ENCODE measurements around the gene OR7A5.
"Not testable (repeated sequence)": the region's sequence is repeated elsewhere in the genome, so short reads cannot be mapped to it uniquely, and the experiment has no call there.

OR7A5 gene

DNA sequence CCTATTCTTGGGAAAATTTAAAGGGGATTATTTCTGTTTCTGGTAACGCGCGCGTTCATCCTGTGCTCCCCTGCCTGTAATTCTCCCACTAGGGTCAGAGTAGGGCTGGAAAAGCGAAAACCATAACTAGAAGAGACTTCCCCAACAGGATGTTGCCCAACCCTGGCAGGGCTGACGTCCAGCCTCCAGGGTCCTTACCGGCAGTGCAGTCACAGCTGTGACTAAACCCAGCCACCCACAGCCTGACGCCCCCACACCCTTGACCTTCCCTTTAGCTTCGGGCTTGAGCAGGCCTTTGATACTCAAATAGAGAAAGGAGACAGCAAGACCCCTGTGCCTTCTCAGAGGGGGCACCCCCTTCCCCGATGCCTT is 50.3 kb downstream of the OR7A5 start:
- not testable (repeated sequence) for DNase-seq (ENCODE audit: low spot score)

DNA sequence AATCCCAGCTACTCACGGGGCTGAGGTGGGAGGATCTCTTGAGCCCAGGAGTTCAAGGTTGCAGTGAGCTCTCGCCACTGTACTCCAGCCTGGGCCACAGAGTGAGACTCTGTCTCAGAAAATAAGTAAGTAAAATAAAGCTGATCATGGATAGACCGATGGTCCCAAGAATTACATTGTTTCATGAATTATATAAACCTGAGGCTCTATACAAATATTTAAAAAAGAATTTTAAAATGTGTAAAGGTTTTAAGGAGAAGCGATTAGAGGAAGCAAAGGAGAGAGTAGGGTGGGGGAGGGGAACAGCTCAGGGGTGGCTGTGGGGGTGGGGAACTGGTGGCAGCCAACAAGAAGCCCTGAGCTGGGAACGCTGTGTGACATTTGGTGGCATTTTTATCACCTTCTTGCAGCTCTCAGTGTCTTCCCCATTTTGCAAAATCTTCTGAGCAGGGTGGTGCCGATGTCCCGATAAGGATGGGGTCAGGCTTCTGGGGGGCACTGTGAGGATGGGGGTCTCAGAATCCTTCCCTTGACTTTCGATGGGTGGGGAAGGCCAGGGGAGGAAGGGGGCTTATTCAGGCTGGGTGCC is 51.5 kb downstream of the OR7A5 start:
- DNase-seq (ENCODE audit: low spot score), result not testable (repeated sequence)

DNA sequence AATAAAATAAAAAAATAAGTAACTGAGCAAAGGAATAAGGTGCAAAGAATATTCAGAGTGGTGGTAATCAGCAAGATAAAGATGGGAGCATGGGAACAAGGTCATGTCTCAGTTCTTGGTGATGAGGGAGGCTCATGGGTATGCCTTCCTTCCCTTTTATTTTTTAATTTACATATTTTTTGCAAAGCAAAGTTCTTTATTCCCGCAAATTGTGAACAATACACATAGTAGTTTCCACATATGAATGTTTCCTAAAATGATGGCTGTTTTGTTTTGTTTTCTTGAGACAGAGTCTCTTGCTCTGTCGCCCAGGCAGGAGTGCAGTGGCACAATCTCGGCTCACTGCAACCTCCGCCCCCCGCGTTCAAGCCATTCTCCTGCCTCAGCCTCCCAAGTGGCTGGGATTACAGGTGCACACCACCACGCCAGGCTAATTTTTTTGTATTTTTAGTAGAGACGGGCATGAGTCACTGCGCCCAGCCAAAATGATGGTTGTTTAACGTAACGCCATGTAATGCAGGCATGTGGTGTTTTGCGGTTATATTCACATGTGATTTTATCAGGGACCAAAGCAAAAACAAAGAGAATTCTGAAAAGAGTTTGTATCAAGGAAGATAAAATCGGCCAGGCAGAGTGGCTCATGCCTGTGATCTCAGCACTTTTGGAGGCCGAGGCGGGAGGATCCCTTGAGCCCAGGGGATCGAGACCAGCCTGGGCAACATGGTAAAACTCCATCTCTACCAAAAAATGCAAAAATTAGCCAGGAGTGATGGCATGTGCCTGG is 52.2 kb downstream of the OR7A5 start:
- DNase-seq (ENCODE audit: low spot score), result no peak

DNA sequence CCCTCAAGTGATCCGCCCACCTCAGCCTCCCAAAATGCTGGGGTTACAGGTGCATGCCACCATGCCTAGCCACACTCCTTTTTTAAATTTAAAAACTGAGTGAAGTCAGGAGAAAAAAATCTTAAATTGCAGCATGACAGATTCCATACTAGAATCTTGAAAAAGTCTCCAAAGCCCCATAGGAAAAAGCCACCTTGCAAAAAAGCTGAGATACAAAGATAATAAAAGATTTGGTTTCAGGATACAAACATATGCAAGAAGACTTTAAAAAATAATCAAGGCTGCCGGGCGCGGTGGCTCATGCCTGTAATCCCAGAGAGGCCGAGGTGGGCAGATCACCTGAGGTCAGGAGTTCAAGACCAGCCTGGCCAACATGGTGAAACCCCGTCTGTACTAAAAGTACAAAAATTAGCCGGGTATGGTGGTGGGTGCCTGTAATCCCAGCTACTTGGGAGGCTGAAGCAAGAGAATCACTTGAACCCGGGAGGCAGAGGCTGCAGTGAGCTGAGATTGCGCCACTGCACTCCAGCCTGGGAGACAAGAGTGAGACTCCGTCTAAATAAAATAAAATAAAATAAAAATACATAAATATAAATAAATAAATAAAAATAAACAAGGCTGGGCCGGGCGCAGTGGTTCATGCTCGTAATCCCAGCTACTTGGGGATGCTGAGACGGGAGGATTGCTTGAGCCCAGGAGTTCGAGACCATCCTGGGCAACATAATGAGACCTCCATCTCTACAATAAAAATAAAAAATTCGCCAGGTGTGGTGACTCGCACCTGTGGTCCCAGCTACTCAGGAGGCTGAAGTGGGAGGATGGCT is 53.1 kb downstream of the OR7A5 start:
- DNase-seq (ENCODE audit: low spot score), result not testable (repeated sequence)

DNA sequence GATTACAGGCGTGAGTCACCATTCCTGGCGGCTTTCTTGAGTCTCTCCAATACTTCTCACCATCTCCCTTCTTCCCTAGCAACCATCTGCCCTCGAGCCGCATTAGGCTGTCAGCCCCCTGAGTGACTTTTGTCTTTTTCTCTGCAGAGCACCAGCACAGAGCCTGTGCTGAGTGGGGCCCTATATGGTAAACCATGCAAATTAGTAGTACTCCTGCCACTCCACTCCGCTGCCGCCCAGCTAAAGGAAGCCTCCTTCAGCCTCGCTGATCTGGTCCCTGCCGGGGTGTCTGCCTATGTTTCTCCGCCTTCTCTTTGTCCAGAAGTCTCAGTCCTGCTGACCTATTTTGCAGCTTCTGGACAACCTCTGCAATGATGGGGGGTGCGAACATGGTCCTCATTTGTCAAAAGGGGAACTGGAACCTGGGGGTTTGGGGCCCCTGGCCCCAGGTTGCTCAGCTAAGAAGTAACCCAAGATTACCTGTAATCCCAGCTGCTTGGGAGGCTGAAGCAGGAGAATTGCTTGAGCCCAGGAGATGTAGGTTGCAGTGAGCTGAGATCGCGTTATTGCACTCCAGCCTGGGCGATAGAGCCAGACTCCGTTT is 54.3 kb downstream of the OR7A5 start:
- not testable (repeated sequence) for DNase-seq (ENCODE audit: low spot score)

DNA sequence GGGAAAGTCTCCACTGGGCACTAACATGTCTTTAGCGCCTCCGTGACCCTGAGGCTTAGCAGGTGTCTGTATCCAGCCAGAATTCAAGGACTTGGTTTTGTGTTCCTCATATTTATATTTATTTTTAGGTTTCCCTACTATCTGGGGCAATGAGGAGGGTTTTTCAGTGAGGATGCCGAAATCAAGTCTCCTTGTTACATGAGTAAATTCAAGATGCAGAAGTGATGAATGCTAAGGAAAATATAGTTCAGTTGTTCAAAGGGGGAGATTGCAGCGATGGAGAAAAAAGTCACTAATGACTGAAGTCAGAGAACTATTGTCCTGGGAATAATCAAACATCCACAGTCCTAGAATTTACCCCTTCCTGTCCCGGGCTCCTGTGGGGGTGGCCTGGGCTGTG is 55.8 kb downstream of the OR7A5 start:
- no peak for DNase-seq (ENCODE audit: low spot score)

DNA sequence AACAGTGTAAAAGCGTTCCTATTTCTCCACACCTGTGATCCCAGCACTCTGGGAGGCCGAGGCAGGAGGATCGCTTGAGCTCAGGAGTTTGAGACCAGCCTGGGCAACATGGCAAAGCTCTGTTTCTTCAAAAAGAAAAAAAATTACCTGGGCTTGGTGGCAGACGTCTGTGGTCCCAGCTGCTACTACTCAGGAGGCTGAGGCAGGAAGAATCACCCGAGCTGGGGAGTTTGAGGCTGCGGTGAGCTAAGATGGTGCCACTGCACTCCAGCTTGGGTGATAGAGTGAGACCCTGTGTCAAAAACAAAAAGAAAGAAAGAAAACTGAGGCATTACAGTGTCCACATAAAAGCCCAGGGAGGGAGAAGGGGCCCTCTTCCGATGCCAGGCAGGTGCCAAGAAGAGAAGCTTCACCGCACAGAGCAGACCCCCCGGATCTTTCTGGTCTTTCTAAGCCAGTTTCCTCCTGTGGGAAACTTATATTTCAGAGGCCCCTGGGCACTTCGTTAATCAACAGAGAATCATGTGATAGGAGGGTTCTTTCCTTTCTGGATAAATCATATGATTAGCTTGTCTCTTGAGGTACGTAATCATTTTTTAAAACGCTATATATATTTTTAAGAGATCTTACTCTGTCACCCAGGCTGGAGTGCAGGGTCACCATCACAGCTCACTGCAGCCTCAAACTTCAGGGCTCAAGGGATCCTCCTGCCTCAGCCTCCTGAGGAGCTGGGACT is 56.7 kb downstream of the OR7A5 start, which contains the start of gene ADGRE2:
TSS of gene ADGRE2 (minus strand) at position 451 of the 736 bp plus-strand sequence. CDS start 1,804 bp downstream, outside the sequence.
- DNase-seq (ENCODE audit: low spot score), result not testable (repeated sequence)

DNA sequence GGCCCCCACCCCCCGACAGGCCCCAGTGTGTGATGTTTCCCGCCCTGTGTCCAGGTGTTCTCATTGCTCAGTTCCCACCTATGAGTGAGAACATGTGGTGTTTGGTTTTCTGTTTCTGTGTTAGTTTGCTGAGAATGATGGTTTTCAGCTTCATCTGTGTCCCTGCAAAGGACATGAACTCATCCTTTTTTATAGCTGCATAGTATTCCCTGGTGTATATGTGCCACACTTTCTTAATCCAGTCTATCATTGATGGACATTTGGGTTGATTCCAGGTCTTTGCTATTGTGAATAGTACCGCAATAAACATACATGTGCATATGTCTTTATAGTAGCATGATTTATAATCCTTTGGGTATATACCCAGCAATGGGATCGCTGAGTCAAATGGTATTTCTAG is 57.3 kb downstream of the OR7A5 start:
- not testable (repeated sequence) for DNase-seq (ENCODE audit: low spot score)

All from LoVo (cell line).